ENCODE measurements around the gene TM9SF1.

- TF ChIP-seq CTCF (IDR thresholded peaks at IDR 0.05; ENCODE audit: low read depth, low read length) (no peak), EZH2phosphoT487 (IDR thresholded peaks at IDR 0.05; ENCODE audit: low read depth) (no peak)
Measured at GRCh38 chr14:24160499-24160849, 34.8 kb downstream of the TM9SF1 start.
